Astrocyte (in vitro differentiated cells and primary cell): ENCODE data around the gene APLP1.

Experiments used
- CTCF ChIP-seq: IDR thresholded peaks from 2 replicates; pipeline ENCODE4 v1.5.1; 2011; ENCODE audit warnings: low read depth, mild to moderate bottlenecking, inconsistent platforms, low read length, moderate library complexity; ENCODE audit not compliant: insufficient read depth
- EZH2 ChIP-seq: IDR thresholded peaks from 2 replicates; pipeline ENCODE4 v1.6.1; 2012; ENCODE audit warnings: mild to moderate bottlenecking, low read length, inconsistent platforms; ENCODE audit not compliant: insufficient read depth

DNA sequence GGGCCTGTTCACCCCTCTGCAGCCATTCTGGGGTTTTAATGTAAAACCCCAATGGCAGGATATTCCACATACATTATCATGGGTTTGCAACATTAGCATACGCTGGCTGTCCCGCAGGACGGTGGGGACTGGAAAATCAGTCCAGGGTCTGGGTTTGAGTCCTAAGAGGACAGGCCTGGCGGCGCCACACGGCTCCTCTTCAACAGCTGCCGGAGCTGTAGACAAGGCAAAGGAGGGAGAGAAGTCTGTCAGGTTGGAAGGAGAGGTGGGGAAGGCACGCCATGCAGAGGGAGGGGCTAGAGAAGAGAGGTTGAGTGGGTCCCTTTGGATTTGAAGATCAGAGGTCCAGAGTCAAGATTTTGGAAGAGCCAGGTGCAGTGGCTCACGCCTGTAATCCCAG lies 20.0 kb downstream of the APLP1 start:
- TF ChIP-seq CTCF (no peak), EZH2 (no peak)
